Measurements from ENCODE around the gene SLC1A1.
"Not testable (repeated sequence)": the region's sequence is repeated elsewhere in the genome, so short reads cannot be mapped to it uniquely, and the experiment has no call there.

The SLC1A1 gene

GRCh38 chr9:4538621-4539020, 48.4 kb downstream of the SLC1A1 start:
- Histone ChIP-seq H3K4me3 (ENCODE audit: low read depth in 1 of 2, low read length in 2 of 2) (no peak overlapping the region), H3K79me2 (ENCODE audit: insufficient read depth, low read length) (no peaks in the 10 kb centered on the region), H4K20me1 (ENCODE audit: insufficient read depth, low read length) (no peaks in the 10 kb centered on the region), H3K4me1 (ENCODE audit: insufficient read depth, low read length) (no peaks in the 10 kb centered on the region), H2AFZ (ENCODE audit: low read depth, low read length) (no peak overlapping the region), H3K9me3 (ENCODE audit: insufficient read depth, low read length, severe bottlenecking) (no peaks in the 10 kb centered on the region), H3K27me3 (ENCODE audit: insufficient read depth, low read length, poor library complexity) (no peaks in the 10 kb centered on the region), H3K4me2 (ENCODE audit: insufficient read depth, low read length) (no peak overlapping the region), H3K9ac (ENCODE audit: low read depth, low read length) (no peak overlapping the region), H3K36me3 (ENCODE audit: insufficient read depth, low read length) (no peaks in the 10 kb centered on the region), H3K27ac (ENCODE audit: low read length) (no peak overlapping the region)
- DNase-seq (no peak), ATAC-seq (ENCODE audit: insufficient read depth, low read depth) (no peak)
- TF ChIP-seq CTCF (IDR thresholded peaks at IDR 0.05; ENCODE audit: borderline replicate concordance, extremely low read depth, low read length, poor library complexity, severe bottlenecking) (no peak), EZH2 (IDR thresholded peaks at IDR 0.05; ENCODE audit: borderline replicate concordance, low read depth, low read length, severe bottlenecking) (no peak)

GRCh38 chr9:4540425-4540824, 50.2 kb downstream of the SLC1A1 start:
- DNase-seq (no peak), ATAC-seq (ENCODE audit: insufficient read depth, low read depth) (no peak)
- H3K4me1 ChIP-seq (ENCODE audit: insufficient read depth, low read length), result no peaks in the 10 kb centered on the region
- no peak for TF ChIP-seq EZH2 (IDR thresholded peaks at IDR 0.05; ENCODE audit: borderline replicate concordance, low read depth, low read length, severe bottlenecking)
- TF ChIP-seq CTCF (IDR thresholded peaks at IDR 0.05; ENCODE audit: borderline replicate concordance, extremely low read depth, low read length, poor library complexity, severe bottlenecking), result no peak
- no peak overlapping the region for H2AFZ ChIP-seq (ENCODE audit: low read depth, low read length)
- no peaks in the 10 kb centered on the region for H3K27me3 ChIP-seq (ENCODE audit: insufficient read depth, low read length, poor library complexity)
- no peak overlapping the region for H3K27ac ChIP-seq (ENCODE audit: low read length)
- no peaks in the 10 kb centered on the region for H3K9me3 ChIP-seq (ENCODE audit: insufficient read depth, low read length, severe bottlenecking)
- H3K4me3 ChIP-seq (ENCODE audit: low read depth in 1 of 2, low read length in 2 of 2), result no peak overlapping the region
- H3K9ac ChIP-seq (ENCODE audit: low read depth, low read length), result no peak overlapping the region
- no peaks in the 10 kb centered on the region for H3K36me3 ChIP-seq (ENCODE audit: insufficient read depth, low read length)
- H4K20me1 ChIP-seq (ENCODE audit: insufficient read depth, low read length), result no peaks in the 10 kb centered on the region
- H3K79me2 ChIP-seq (ENCODE audit: insufficient read depth, low read length), result no peaks in the 10 kb centered on the region
- no peak overlapping the region for H3K4me2 ChIP-seq (ENCODE audit: insufficient read depth, low read length)

GRCh38 chr9:4541281-4541680, 51.0 kb downstream of the SLC1A1 start:
- Histone ChIP-seq H2AFZ (ENCODE audit: low read depth, low read length) (no peak overlapping the region), H4K20me1 (ENCODE audit: insufficient read depth, low read length) (no peaks in the 10 kb centered on the region), H3K4me3 (ENCODE audit: low read depth in 1 of 2, low read length in 2 of 2) (no peak overlapping the region), H3K27me3 (ENCODE audit: insufficient read depth, low read length, poor library complexity) (no peaks in the 10 kb centered on the region), H3K4me1 (ENCODE audit: insufficient read depth, low read length) (no peaks in the 10 kb centered on the region), H3K9ac (ENCODE audit: low read depth, low read length) (no peak overlapping the region), H3K27ac (ENCODE audit: low read length) (no peak overlapping the region), H3K9me3 (ENCODE audit: insufficient read depth, low read length, severe bottlenecking) (no peaks in the 10 kb centered on the region), H3K79me2 (ENCODE audit: insufficient read depth, low read length) (no peaks in the 10 kb centered on the region), H3K36me3 (ENCODE audit: insufficient read depth, low read length) (no peaks in the 10 kb centered on the region), H3K4me2 (ENCODE audit: insufficient read depth, low read length) (no peak overlapping the region)
- DNase-seq (no peak), ATAC-seq (ENCODE audit: insufficient read depth, low read depth) (no peak)
- TF ChIP-seq EZH2 (IDR thresholded peaks at IDR 0.05; ENCODE audit: borderline replicate concordance, low read depth, low read length, severe bottlenecking), result no peak
- no peak for TF ChIP-seq CTCF (IDR thresholded peaks at IDR 0.05; ENCODE audit: borderline replicate concordance, extremely low read depth, low read length, poor library complexity, severe bottlenecking)

GRCh38 chr9:4541856-4542255, 51.6 kb downstream of the SLC1A1 start:
- TF ChIP-seq EZH2 (IDR thresholded peaks at IDR 0.05; ENCODE audit: borderline replicate concordance, low read depth, low read length, severe bottlenecking), result no peak
- TF ChIP-seq CTCF (IDR thresholded peaks at IDR 0.05; ENCODE audit: borderline replicate concordance, extremely low read depth, low read length, poor library complexity, severe bottlenecking), result no peak
- Histone ChIP-seq H3K79me2 (ENCODE audit: insufficient read depth, low read length) (no peaks in the 10 kb centered on the region), H3K27ac (ENCODE audit: low read length) (no peak overlapping the region), H3K4me1 (ENCODE audit: insufficient read depth, low read length) (no peaks in the 10 kb centered on the region), H3K27me3 (ENCODE audit: insufficient read depth, low read length, poor library complexity) (no peaks in the 10 kb centered on the region), H4K20me1 (ENCODE audit: insufficient read depth, low read length) (no peaks in the 10 kb centered on the region), H3K9me3 (ENCODE audit: insufficient read depth, low read length, severe bottlenecking) (no peaks in the 10 kb centered on the region), H2AFZ (ENCODE audit: low read depth, low read length) (no peak overlapping the region), H3K36me3 (ENCODE audit: insufficient read depth, low read length) (no peaks in the 10 kb centered on the region), H3K9ac (ENCODE audit: low read depth, low read length) (no peak overlapping the region), H3K4me3 (ENCODE audit: low read depth in 1 of 2, low read length in 2 of 2) (no peak overlapping the region), H3K4me2 (ENCODE audit: insufficient read depth, low read length) (no peak overlapping the region)
- ATAC-seq (ENCODE audit: insufficient read depth, low read depth) (no peak), DNase-seq (no peak)

GRCh38 chr9:4544714-4545113, 54.4 kb downstream of the SLC1A1 start:
- H3K36me3 ChIP-seq (ENCODE audit: insufficient read depth, low read length); H3K27me3 ChIP-seq (ENCODE audit: insufficient read depth, low read length, poor library complexity); H2AFZ ChIP-seq (ENCODE audit: low read depth, low read length); ATAC-seq (ENCODE audit: insufficient read depth, low read depth); H3K27ac ChIP-seq (ENCODE audit: low read length); H3K9ac ChIP-seq (ENCODE audit: low read depth, low read length); H3K79me2 ChIP-seq (ENCODE audit: insufficient read depth, low read length); H3K4me2 ChIP-seq (ENCODE audit: insufficient read depth, low read length); DNase-seq; H4K20me1 ChIP-seq (ENCODE audit: insufficient read depth, low read length); H3K4me1 ChIP-seq (ENCODE audit: insufficient read depth, low read length); H3K9me3 ChIP-seq (ENCODE audit: insufficient read depth, low read length, severe bottlenecking); H3K4me3 ChIP-seq (ENCODE audit: low read depth in 1 of 2, low read length in 2 of 2): not testable (repeated sequence)
